Measurements from ENCODE around the gene LIMS1. TPM values are rescaled to one million over a fixed set of nuclear protein-coding genes. Genes with fewer than 3 reads are reported as not detected.

The LIMS1 gene
- total and polyA plus RNA-seq, 2 experiments from 2014 or later = 28.6 to 36.9 TPM

DNA sequence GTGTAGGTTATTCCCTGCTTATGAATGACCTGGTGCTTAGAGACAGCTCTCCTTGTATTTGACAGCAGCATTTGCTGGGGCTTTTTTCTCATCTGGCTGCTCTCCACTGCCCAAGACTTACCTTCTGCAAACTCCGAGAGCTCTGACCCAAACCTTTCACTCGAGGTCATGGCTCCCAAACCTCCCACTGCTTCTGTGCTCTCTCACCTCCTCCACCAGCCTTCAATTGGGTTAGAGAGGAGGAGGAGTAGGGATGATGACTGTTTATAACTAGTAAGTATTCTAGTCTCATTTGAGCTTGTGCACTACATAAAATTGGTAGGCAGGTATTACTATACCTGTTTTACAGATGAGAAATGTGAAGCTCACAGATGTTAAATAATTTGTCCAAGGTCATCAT is 40.1 kb downstream of the LIMS1 start:
- TF ChIP-seq ETS1 (IDR thresholded peaks at IDR 0.05) (no peak), POLR2AphosphoS5 (IDR thresholded peaks at IDR 0.05; ENCODE audit: low read depth) (no peak), ZNF114 (CRISPR knock-in tag; IDR thresholded peaks at IDR 0.05) (no peak), REST (IDR thresholded peaks at IDR 0.05; ENCODE audit: unreplicated experiment) (no peak), STAT1 (IDR thresholded peaks at IDR 0.05; ENCODE audit: unreplicated experiment) (no peak), ZNF462 (CRISPR knock-in tag; IDR thresholded peaks at IDR 0.05) (no peak)
- TF ChIP-seq, protein P1, sequence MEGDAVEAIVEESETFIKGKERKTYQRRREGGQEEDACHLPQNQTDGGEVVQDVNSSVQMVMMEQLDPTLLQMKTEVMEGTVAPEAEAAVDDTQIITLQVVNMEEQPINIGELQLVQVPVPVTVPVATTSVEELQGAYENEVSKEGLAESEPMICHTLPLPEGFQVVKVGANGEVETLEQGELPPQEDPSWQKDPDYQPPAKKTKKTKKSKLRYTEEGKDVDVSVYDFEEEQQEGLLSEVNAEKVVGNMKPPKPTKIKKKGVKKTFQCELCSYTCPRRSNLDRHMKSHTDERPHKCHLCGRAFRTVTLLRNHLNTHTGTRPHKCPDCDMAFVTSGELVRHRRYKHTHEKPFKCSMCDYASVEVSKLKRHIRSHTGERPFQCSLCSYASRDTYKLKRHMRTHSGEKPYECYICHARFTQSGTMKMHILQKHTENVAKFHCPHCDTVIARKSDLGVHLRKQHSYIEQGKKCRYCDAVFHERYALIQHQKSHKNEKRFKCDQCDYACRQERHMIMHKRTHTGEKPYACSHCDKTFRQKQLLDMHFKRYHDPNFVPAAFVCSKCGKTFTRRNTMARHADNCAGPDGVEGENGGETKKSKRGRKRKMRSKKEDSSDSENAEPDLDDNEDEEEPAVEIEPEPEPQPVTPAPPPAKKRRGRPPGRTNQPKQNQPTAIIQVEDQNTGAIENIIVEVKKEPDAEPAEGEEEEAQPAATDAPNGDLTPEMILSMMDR (conservative IDR thresholded peaks at IDR 0.05; ENCODE audit: low read depth in 2 of 2) = no peak
- peak overlapping the region; percentile 23; the same call in 1 of the 2 replicates for H3K27ac ChIP-seq (ENCODE audit: low read depth)
- H3K4me1 Mint-ChIP-seq = peaks cover 35% of the 10 kb centered on the region
- H3K4me2 ChIP-seq = peak overlapping the region; percentile 30
- no peaks in the 10 kb centered on the region for H3K9me2 ChIP-seq (ENCODE audit: insufficient read depth)
- peak overlapping the region; percentile 21; the same call in 1 of the 2 replicates for H3K27ac Mint-ChIP-seq
- H2AFZ ChIP-seq = no peak overlapping the region
- H3K4me1 ChIP-seq (ENCODE audit: insufficient read depth) = peaks cover 31% of the 10 kb centered on the region
- H3K36me3 ChIP-seq (ENCODE audit: insufficient read depth) = no peaks in the 10 kb centered on the region
- no peaks in the 10 kb centered on the region for H3K36me3 Mint-ChIP-seq (ENCODE audit: low read depth)
- no peaks in the 10 kb centered on the region for H3K27me3 ChIP-seq (ENCODE audit: insufficient read depth)
- peak; percentile 27; the same call in 2 of the 3 replicates for ATAC-seq
- H3K9me3 Mint-ChIP-seq = no peaks in the 10 kb centered on the region
- peaks cover 74% of the 10 kb centered on the region for H3K79me2 ChIP-seq (replicated peaks; ENCODE audit: insufficient read depth)
- peaks cover 5% of the 10 kb centered on the region for H3K27me3 Mint-ChIP-seq (ENCODE audit: insufficient read depth, low read depth, poor library complexity)
- no peak overlapping the region for H3K4me3 ChIP-seq
- no peak for DNase-seq (ENCODE audit: low spot score)
- H4K20me1 ChIP-seq (replicated peaks; ENCODE audit: insufficient read depth) = 0 out of 2 replicates have a peak, but pooled peaks cover 4% of the 10 kb centered on the region
- H3K4me3 Mint-ChIP-seq = no peak overlapping the region
- H3F3A ChIP-seq (replicated peaks; ENCODE audit: low read depth) = no peaks in the 10 kb centered on the region

Data from GM23338 (cell line).